IMR-90 (cell line): ENCODE measurements around the gene KLK6.
"Not testable (repeated sequence)": the region's sequence is repeated elsewhere in the genome, so short reads cannot be mapped to it uniquely, and the experiment has no call there.

Experiments used
- BHLHE40 ChIP-seq: fragments of 150-350 bp; IDR thresholded peaks from 2 replicates; pipeline ENCODE4 v1.6.1; 2016; ENCODE audit warnings: mild to moderate bottlenecking, low read depth, low read length
- ELK1 ChIP-seq: fragments of 150-350 bp; IDR thresholded peaks from 2 replicates; pipeline ENCODE4 v1.6.1; 2016; ENCODE audit warnings: low read depth, mild to moderate bottlenecking, low read length, moderate library complexity, borderline replicate concordance
- FOS ChIP-seq: fragments of 150-350 bp; IDR thresholded peaks from 2 replicates; pipeline ENCODE4 v1.6.1; 2016; ENCODE audit warnings: low read depth, low read length
- MXI1 ChIP-seq: IDR thresholded peaks from 2 replicates; pipeline ENCODE4 v1.6.1; 2012; ENCODE audit warnings: low read depth, mild to moderate bottlenecking, low read length, moderate library complexity, borderline replicate concordance
- NFE2L2 ChIP-seq: fragments of 150-350 bp; IDR thresholded peaks from 2 replicates; pipeline ENCODE4 v1.6.1; 2016; ENCODE audit warnings: low read depth, mild to moderate bottlenecking, low read length
- POLR2A ChIP-seq: IDR thresholded peaks from 2 replicates; pipeline ENCODE4 v1.6.1; 2012; ENCODE audit warnings: mild to moderate bottlenecking, low read depth, low read length
- RAD21 ChIP-seq: IDR thresholded peaks from 2 replicates; pipeline ENCODE4 v1.6.1; 2012; ENCODE audit warnings: low read length, improper control_type of control experiment
- RCOR1 ChIP-seq: IDR thresholded peaks from 2 replicates; pipeline ENCODE4 v1.6.1; 2012; ENCODE audit warnings: mild to moderate bottlenecking, low read length, improper control_type of control experiment; ENCODE audit not compliant: insufficient replicate concordance
- SMC3 ChIP-seq: fragments of 150-350 bp; IDR thresholded peaks from 2 replicates; pipeline ENCODE4 v1.6.1; 2016; ENCODE audit warnings: low read depth, mild to moderate bottlenecking, antibody characterized with exemption, low read length, moderate library complexity
- TF ChIP-seq, protein P1 (sequence below): conservative IDR thresholded peaks from 2 replicates; pipeline ENCODE4 v1.5.1; 2012; ENCODE audit warnings: mild to moderate bottlenecking, low read depth, low read length, improper control_type of control experiment

GRCh38 chr19:50969810-50970209, 419 bp upstream of the KLK6 start:
- TF ChIP-seq, protein P1, sequence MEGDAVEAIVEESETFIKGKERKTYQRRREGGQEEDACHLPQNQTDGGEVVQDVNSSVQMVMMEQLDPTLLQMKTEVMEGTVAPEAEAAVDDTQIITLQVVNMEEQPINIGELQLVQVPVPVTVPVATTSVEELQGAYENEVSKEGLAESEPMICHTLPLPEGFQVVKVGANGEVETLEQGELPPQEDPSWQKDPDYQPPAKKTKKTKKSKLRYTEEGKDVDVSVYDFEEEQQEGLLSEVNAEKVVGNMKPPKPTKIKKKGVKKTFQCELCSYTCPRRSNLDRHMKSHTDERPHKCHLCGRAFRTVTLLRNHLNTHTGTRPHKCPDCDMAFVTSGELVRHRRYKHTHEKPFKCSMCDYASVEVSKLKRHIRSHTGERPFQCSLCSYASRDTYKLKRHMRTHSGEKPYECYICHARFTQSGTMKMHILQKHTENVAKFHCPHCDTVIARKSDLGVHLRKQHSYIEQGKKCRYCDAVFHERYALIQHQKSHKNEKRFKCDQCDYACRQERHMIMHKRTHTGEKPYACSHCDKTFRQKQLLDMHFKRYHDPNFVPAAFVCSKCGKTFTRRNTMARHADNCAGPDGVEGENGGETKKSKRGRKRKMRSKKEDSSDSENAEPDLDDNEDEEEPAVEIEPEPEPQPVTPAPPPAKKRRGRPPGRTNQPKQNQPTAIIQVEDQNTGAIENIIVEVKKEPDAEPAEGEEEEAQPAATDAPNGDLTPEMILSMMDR: not testable (repeated sequence)
- TF ChIP-seq RAD21, MXI1, ELK1, SMC3, POLR2A, BHLHE40, NFE2L2, FOS, RCOR1: not testable (repeated sequence)
